Fibroblast of peridontal ligament (primary cell): ENCODE measurements around the gene JAKMIP2.
A peak's percentile ranks its signal among the peaks of the same experiment; 100 is the strongest.
"Not testable (repeated sequence)": the region's sequence is repeated elsewhere in the genome, so short reads cannot be mapped to it uniquely, and the experiment has no call there.

Experiments used
- DNase-seq: peaks from one replicate; pipeline ENCODE4 v3.0.0-alpha.2; 2010; ENCODE audit errors: extremely low read depth

Gene JAKMIP2

GRCh38 chr5:147601652-147602051 lies 180.9 kb downstream of the JAKMIP2 start:
- DNase-seq: no peak

- no peak for DNase-seq
These were observed 191.4 kb downstream of the JAKMIP2 start for GRCh38 chr5:147591120-147591519.

- no peak for DNase-seq
These were observed 192.4 kb downstream of the JAKMIP2 start for GRCh38 chr5:147590096-147590495.

GRCh38 chr5:147586832-147587231 lies 195.7 kb downstream of the JAKMIP2 start:
- DNase-seq: no peak

- DNase-seq: no peak
These were observed 196.3 kb downstream of the JAKMIP2 start for GRCh38 chr5:147586221-147586620.

GRCh38 chr5:147582272-147582671 lies 200.3 kb downstream of the JAKMIP2 start:
- not testable (repeated sequence) for DNase-seq

GRCh38 chr5:147580418-147580817 lies 202.1 kb downstream of the JAKMIP2 start:
- DNase-seq: not testable (repeated sequence)

- peak; percentile 82 for DNase-seq
These were observed 204.1 kb downstream of the JAKMIP2 start for GRCh38 chr5:147578228-147579024.

DNA sequence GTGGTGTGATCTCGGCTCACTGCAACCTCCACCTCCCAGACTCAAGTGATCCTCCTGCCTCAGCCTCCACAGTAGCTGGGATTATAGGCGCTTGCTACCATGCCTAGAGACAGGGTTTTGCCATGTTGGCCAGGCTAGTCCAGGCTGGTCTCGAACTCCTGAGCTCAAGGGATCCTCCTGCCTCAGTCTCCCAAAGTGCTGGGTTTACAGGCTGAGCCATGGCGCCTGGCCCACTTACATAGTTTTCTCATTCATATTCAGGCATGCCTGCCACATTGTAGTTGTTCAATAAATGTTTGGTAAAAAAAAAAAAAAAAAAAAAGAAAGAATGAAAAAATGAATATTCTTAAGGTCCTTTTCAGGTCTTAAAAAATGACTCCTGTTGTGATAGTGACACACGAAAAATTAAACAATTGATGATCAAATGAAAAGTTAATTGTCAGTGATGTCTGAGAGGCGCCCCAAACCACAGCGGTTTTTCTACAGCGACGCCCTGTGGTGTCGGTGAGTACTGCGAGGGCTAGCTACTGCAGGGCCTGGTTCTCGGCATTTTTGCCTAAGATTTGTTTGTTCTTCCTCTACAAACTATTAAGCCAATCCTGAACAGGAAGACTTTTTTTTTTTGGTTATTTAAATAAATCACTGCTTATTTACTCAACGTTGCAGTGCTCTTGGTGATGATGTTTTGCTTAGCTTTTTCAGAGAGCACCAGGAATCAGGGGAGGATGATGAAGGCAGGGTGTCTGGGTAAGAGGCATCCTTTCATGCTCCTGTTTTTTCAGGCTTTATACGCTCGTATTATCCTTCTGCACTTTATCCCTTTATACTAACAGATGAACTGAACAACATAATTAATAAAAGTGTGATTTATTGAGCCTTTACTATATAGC lies 205.6 kb downstream of the JAKMIP2 start:
- DNase-seq: peak; percentile 51

DNA sequence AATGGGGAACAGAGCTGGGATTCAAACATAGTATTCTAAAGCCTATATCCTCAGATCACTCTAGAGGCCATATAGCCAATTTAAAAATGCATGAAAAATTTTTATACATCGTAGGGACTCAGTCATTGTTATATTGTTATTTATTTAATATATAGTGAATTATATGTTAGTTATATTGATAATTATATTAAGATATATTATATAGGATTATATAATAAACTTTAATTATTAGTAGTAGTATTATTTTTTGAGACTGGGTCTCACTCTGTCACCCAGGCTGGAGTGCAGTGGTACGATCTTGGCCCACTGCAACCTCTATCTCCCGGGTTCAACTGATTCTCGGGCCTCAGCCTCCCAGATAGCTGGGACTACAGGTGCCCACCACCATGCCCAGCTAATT lies 206.9 kb downstream of the JAKMIP2 start:
- no peak for DNase-seq

GRCh38 chr5:147573211-147573610 lies 209.3 kb downstream of the JAKMIP2 start:
- no peak for DNase-seq

- no peak for DNase-seq
These were observed 213.7 kb downstream of the JAKMIP2 start for GRCh38 chr5:147568710-147569406.

GRCh38 chr5:147567917-147568598 lies 214.5 kb downstream of the JAKMIP2 start:
- DNase-seq: peak; percentile 35

- no peak for DNase-seq
These were observed 217.0 kb downstream of the JAKMIP2 start for GRCh38 chr5:147565524-147565923.

GRCh38 chr5:147564124-147564486 lies 218.4 kb downstream of the JAKMIP2 start:
- no peak for DNase-seq

DNA sequence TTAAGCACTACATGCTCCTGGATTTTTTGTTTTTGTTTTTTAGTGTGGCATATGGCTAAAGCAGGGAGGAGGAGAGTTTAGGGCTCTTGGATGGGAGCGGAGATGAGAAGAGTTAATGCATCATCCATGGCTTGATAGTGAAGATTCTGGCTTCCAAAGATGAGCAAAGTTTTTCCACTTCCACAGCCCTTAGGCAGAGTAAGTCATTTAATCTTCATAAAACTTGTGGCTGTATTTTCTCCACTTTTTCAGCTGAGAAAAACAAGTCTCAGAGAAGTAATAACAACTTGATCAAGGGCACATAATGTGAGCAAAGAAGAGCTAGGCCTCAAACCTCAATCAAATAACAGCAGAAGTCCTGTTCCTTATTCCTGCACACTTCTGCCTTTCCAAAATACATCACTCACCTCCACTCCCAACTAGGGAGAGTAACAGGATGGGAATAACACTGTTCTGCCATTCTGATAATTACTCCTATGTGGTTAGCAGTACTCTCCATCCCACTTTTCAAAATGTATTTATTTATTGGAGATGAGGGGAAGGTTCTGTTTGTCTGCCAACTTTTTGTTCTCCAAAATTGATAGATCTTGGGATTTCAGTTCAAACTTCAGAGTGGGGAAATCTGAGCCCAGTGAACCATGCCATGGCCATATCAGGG lies 218.9 kb downstream of the JAKMIP2 start:
- no peak for DNase-seq

DNA sequence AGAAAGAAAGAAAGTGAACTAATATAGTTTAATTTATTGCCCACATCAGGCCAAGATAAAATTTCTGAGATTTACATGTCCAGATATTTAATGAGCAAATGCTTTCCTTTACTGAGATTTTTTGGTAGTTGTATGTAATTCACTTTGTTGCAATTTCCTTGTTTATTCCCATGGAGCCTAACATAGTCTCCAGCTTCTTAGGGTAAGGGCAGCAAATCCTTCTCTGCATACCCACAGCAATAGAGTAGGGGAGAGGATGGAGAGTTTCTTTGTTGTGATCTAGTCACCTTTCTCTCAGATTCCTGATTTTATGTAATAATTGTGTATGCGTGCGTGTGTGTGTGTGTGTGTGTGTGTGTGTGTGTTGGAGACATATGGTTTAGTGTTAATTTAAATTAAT lies 221.1 kb downstream of the JAKMIP2 start:
- DNase-seq: no peak

GRCh38 chr5:147560718-147561331 lies 221.7 kb downstream of the JAKMIP2 start:
- DNase-seq: no peak

DNA sequence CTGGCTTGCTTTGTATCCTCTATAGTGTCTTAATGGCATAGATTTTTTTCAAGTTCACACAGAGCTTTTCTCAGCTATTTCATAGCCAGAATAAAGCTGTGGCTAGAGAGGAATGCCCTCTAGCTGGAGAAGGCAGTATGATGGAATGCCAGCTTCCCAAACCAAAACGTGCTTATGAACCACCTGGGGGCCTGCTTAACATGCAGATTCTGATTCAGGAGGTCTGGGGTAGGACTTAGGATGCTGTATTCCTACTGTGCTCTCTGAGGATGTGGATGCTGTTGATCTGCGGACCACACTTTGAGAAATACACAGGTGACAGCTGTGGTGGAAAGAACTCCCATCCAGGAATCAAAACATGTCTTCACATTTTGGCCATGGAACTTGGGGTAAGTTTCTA lies 222.8 kb downstream of the JAKMIP2 start:
- DNase-seq: peak; percentile 42

GRCh38 chr5:147558826-147559225 lies 223.7 kb downstream of the JAKMIP2 start:
- peak; percentile 87 for DNase-seq
